ENCODE data around the gene CFB. TPM values are rescaled to one million over a fixed set of nuclear protein-coding genes. Genes with fewer than 3 reads are reported as not detected.

Gene CFB
- total RNA-seq, 1 donor from 2014 or later: 1.4 TPM

GRCh38 chr6:31967926-31968320 lies 22.0 kb downstream of the CFB start:
- TF ChIP-seq CTCF (IDR thresholded peaks at IDR 0.05; ENCODE audit: unreplicated experiment): no peak
- Mint-ChIP-seq H3K27me3 (ENCODE audit: low read depth) (no peaks in the 10 kb centered on the region), H3K9me3 (no peaks in the 10 kb centered on the region), H3K36me3 (peaks cover 25% of the 10 kb centered on the region), H3K27ac (no peak overlapping the region), H3K4me1 (peaks cover 10% of the 10 kb centered on the region), H3K4me3 (no peak overlapping the region)
- DNase-seq (ENCODE audit: low spot score in 2 of 2, unreplicated experiment in 2 of 2): no peak

GRCh38 chr6:31968326-31968725 lies 22.4 kb downstream of the CFB start:
- no peaks in the 10 kb centered on the region for H3K9me3 Mint-ChIP-seq
- H3K27ac Mint-ChIP-seq: no peak overlapping the region
- DNase-seq (ENCODE audit: low spot score in 2 of 2, unreplicated experiment in 2 of 2): no peak
- H3K27me3 Mint-ChIP-seq (ENCODE audit: low read depth): no peaks in the 10 kb centered on the region
- peaks cover 23% of the 10 kb centered on the region for H3K36me3 Mint-ChIP-seq
- peaks cover 14% of the 10 kb centered on the region for H3K4me1 Mint-ChIP-seq
- TF ChIP-seq CTCF (IDR thresholded peaks at IDR 0.05; ENCODE audit: unreplicated experiment): no peak
- H3K4me3 Mint-ChIP-seq: no peak overlapping the region

- H3K27ac Mint-ChIP-seq: peak overlapping the region; percentile 100
- no peak for DNase-seq (ENCODE audit: low spot score in 2 of 2, unreplicated experiment in 2 of 2)
These were observed 23.2 kb downstream of the CFB start for GRCh38 chr6:31968791-31969711.

GRCh38 chr6:31969712-31970603 lies 24.1 kb downstream of the CFB start:
- peak overlapping the region; percentile 55 for H3K4me3 Mint-ChIP-seq
- DNase-seq (ENCODE audit: low spot score in 2 of 2, unreplicated experiment in 2 of 2): no peak
- TF ChIP-seq CTCF (IDR thresholded peaks at IDR 0.05; ENCODE audit: unreplicated experiment): no peak
- peak overlapping the region; percentile 100 for H3K27ac Mint-ChIP-seq
- peaks cover 17% of the 10 kb centered on the region for H3K36me3 Mint-ChIP-seq
- peaks cover 15% of the 10 kb centered on the region for H3K4me1 Mint-ChIP-seq
- H3K9me3 Mint-ChIP-seq: no peaks in the 10 kb centered on the region
- no peaks in the 10 kb centered on the region for H3K27me3 Mint-ChIP-seq (ENCODE audit: low read depth)

More at GRCh38 chr6:31968791-31969711, 23.2 kb downstream of the CFB start:
- no peaks in the 10 kb centered on the region for H3K27me3 Mint-ChIP-seq (ENCODE audit: low read depth)
- peaks cover 15% of the 10 kb centered on the region for H3K4me1 Mint-ChIP-seq
- no peak for TF ChIP-seq CTCF (IDR thresholded peaks at IDR 0.05; ENCODE audit: unreplicated experiment)
- H3K4me3 Mint-ChIP-seq: no peak overlapping the region
- no peaks in the 10 kb centered on the region for H3K9me3 Mint-ChIP-seq
- H3K36me3 Mint-ChIP-seq: peaks cover 20% of the 10 kb centered on the region

GRCh38 chr6:31970604-31971271 lies 24.8 kb downstream of the CFB start:
- Mint-ChIP-seq H3K27ac (peak overlapping the region; percentile 100), H3K9me3 (no peaks in the 10 kb centered on the region), H3K4me1 (peaks cover 15% of the 10 kb centered on the region), H3K4me3 (peak overlapping the region; percentile 97), H3K36me3 (peaks cover 22% of the 10 kb centered on the region), H3K27me3 (ENCODE audit: low read depth) (no peaks in the 10 kb centered on the region)
- TF ChIP-seq CTCF (IDR thresholded peaks at IDR 0.05; ENCODE audit: unreplicated experiment): no peak
- DNase-seq (ENCODE audit: low spot score in 2 of 2, unreplicated experiment in 2 of 2): no peak
